Fibroblast of lung (primary cell): Measurements from ENCODE around the gene UBAP2. TPM values are rescaled to one million over a fixed set of nuclear protein-coding genes. Genes with fewer than 3 reads are reported as not detected.
"Not testable (repeated sequence)": the region's sequence is repeated elsewhere in the genome, so short reads cannot be mapped to it uniquely, and the experiment has no call there.

Experiments used
- DNase-seq, 2 donors: peaks; one replicate each; pipeline versions ENCODE4 v3.0.0 to v3.0.0-alpha.2; 2010; ENCODE audit warnings: low read depth in 2 of 2
- H2AFZ ChIP-seq: 2 replicates; pipeline ENCODE4 v1.5.1; 2012; ENCODE audit warnings: low read length, control low read depth, inconsistent platforms
- H3K27ac ChIP-seq: 2 replicates; pipeline ENCODE4 v1.5.1; 2011; ENCODE audit warnings: low read length, control low read depth; ENCODE audit not compliant: insufficient read depth
- H3K27me3 ChIP-seq: 2 replicates; pipeline ENCODE4 v1.5.1; 2011; ENCODE audit warnings: mild to moderate bottlenecking, low read length; ENCODE audit not compliant: control insufficient read depth, insufficient read depth
- H3K36me3 ChIP-seq: 2 replicates; pipeline ENCODE4 v1.5.1; 2011; ENCODE audit warnings: low read length; ENCODE audit not compliant: control insufficient read depth, insufficient read depth
- H3K4me1 ChIP-seq: 2 replicates; pipeline ENCODE4 v1.5.1; 2011; ENCODE audit warnings: low read length; ENCODE audit not compliant: control insufficient read depth, insufficient read depth; ENCODE audit errors: extremely low read depth
- H3K4me2 ChIP-seq: 2 replicates; pipeline ENCODE4 v1.5.1; 2011; ENCODE audit warnings: low read length, control low read depth; ENCODE audit not compliant: insufficient read depth; ENCODE audit errors: extremely low read depth
- H3K4me3 ChIP-seq, 4 experiments: fragments of 200-600 bp in 1 of 4; sonication (generic) in 1 of 4; replicated peaks in 1 of 4; 2 replicates each; pipeline ENCODE4 v1.5.1; 2011 to 2016; ENCODE audit warnings: low read length in 4 of 4, low read depth in 3 of 4, mild to moderate bottlenecking in 3 of 4, control low read depth in 2 of 4, inconsistent platforms in 1 of 4, mixed read lengths in 1 of 4; ENCODE audit not compliant: insufficient read depth in 1 of 4; ENCODE audit errors: control extremely low read depth in 1 of 4
- H3K79me2 ChIP-seq: 2 replicates; pipeline ENCODE4 v1.5.1; 2012; ENCODE audit warnings: mild to moderate bottlenecking, low read length, inconsistent platforms; ENCODE audit not compliant: control insufficient read depth, insufficient read depth
- H3K9ac ChIP-seq: 2 replicates; pipeline ENCODE4 v1.5.1; 2011; ENCODE audit warnings: mild to moderate bottlenecking, low read length, control low read depth; ENCODE audit not compliant: insufficient read depth
- H3K9me3 ChIP-seq: 2 replicates; pipeline ENCODE4 v1.5.1; 2012; ENCODE audit warnings: low read depth, low read length; ENCODE audit not compliant: control insufficient read depth, insufficient read depth
- H4K20me1 ChIP-seq: 2 replicates; pipeline ENCODE4 v1.5.1; 2011; ENCODE audit warnings: low read length; ENCODE audit not compliant: control insufficient read depth, insufficient read depth; ENCODE audit errors: extremely low read depth
- EZH2 ChIP-seq: IDR thresholded peaks from 2 replicates; pipeline ENCODE4 v1.5.1; 2012; ENCODE audit warnings: low read length, control low read depth, mild to moderate bottlenecking; ENCODE audit errors: missing control alignments
- polyA plus RNA-seq, 2 donors: library from polyadenylated mRNA; depleted of rRNA in 1 of 2; stranded (reverse) in 1 of 2; unstranded in 1 of 2; fragments of >200 nt; gene quantifications; 2 replicates each; pipeline ENCODE4 v1.2.1, GENCODE V29; 2011 to 2012; ENCODE audit warnings: missing spikeins in 1 of 2
- total RNA-seq: library from RNA; depleted of rRNA; stranded (reverse); fragments of >200 nt; gene quantifications from 2 replicates; pipeline ENCODE4 v1.2.1, GENCODE V29; 2014
- TF ChIP-seq, protein P1 (sequence below), 2 donors: IDR thresholded peaks in 1 of 2; conservative IDR thresholded peaks in 1 of 2; 1 replicate in 1 of 2; 2 replicates in 1 of 2; pipeline ENCODE4 v1.5.1; 2011 to 2012; ENCODE audit warnings: low read length in 2 of 2, control low read depth in 1 of 2, inconsistent platforms in 1 of 2, low read depth in 1 of 2, mild to moderate bottlenecking in 1 of 2

The UBAP2 gene
- total and polyA plus RNA-seq, 2 donors (not counting 1 experiment from before 2014, with no cell fraction given): 10.2 to 20.6 TPM

- Histone ChIP-seq H3K9me3 (no peaks in the 10 kb centered on the region), H3K9ac (no peak overlapping the region), H3K4me3 (no peak overlapping the region), H3K4me1 (no peaks in the 10 kb centered on the region), H4K20me1 (no peaks in the 10 kb centered on the region), H3K79me2 (peaks cover 51% of the 10 kb centered on the region), H3K4me2 (no peak overlapping the region), H3K36me3 (no peaks in the 10 kb centered on the region), H3K27ac (no peak overlapping the region), H3K27me3 (no peaks in the 10 kb centered on the region), H2AFZ (no peak overlapping the region)
- DNase-seq: peak; percentile 50 to 65
- no peak for TF ChIP-seq EZH2
- TF ChIP-seq, protein P1, sequence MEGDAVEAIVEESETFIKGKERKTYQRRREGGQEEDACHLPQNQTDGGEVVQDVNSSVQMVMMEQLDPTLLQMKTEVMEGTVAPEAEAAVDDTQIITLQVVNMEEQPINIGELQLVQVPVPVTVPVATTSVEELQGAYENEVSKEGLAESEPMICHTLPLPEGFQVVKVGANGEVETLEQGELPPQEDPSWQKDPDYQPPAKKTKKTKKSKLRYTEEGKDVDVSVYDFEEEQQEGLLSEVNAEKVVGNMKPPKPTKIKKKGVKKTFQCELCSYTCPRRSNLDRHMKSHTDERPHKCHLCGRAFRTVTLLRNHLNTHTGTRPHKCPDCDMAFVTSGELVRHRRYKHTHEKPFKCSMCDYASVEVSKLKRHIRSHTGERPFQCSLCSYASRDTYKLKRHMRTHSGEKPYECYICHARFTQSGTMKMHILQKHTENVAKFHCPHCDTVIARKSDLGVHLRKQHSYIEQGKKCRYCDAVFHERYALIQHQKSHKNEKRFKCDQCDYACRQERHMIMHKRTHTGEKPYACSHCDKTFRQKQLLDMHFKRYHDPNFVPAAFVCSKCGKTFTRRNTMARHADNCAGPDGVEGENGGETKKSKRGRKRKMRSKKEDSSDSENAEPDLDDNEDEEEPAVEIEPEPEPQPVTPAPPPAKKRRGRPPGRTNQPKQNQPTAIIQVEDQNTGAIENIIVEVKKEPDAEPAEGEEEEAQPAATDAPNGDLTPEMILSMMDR (conservative IDR thresholded peaks at IDR 0.05 in 1 of 2, IDR thresholded peaks at IDR 0.05 in 1 of 2; ENCODE audit: low read depth in 1 of 2, low read length in 2 of 2): no peak
Observed at GRCh38 chr9:34025062-34025461, 23.6 kb downstream of the UBAP2 start.

GRCh38 chr9:34024476-34024875 lies 24.2 kb downstream of the UBAP2 start:
- H3K27ac ChIP-seq, H4K20me1 ChIP-seq, H3K27me3 ChIP-seq, H3K4me3 ChIP-seq, DNase-seq, H2AFZ ChIP-seq, H3K9me3 ChIP-seq, H3K36me3 ChIP-seq, H3K4me2 ChIP-seq, H3K4me1 ChIP-seq, H3K9ac ChIP-seq: not testable (repeated sequence)
- peaks cover 53% of the 10 kb centered on the region for H3K79me2 ChIP-seq

DNA sequence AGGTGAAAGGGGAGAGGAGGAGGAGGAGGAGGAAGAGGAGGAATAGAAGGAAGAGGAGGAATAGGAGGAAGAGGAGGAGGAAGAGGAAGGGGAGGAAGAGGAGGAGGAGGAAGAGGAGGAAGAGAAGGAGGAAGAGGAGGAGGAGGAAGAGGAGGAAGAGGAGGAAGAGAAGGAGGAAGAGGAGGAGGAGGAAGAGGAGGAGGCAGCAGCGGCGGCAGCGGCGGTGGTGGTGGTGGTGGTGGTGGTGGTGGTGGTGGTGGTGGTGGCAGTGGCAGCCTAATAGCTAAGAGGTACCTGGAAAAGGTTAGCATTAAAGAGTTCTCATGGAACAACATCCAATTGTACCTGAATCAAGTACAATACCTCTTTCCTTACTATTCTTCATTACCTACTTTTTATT lies 32.5 kb downstream of the UBAP2 start:
- Histone ChIP-seq H3K27me3 (no peaks in the 10 kb centered on the region), H4K20me1 (no peaks in the 10 kb centered on the region), H3K9me3 (no peaks in the 10 kb centered on the region), H3K27ac (no peak overlapping the region), H3K36me3 (no peaks in the 10 kb centered on the region), H3K9ac (no peak overlapping the region), H3K4me2 (no peak overlapping the region), H2AFZ (no peak overlapping the region), H3K4me1 (no peaks in the 10 kb centered on the region), H3K4me3 (no peak overlapping the region), H3K79me2 (peaks cover 22% of the 10 kb centered on the region)
- no peak for DNase-seq
- TF ChIP-seq, protein P1 (conservative IDR thresholded peaks at IDR 0.05 in 1 of 2, IDR thresholded peaks at IDR 0.05 in 1 of 2; ENCODE audit: low read depth in 1 of 2, low read length in 2 of 2): no peak
- no peak for TF ChIP-seq EZH2
